HG02938 (cell line): ENCODE measurements around the gene SLC25A22.

Source experiments
- ATAC-seq: cut with Tn5 transposase; IDR thresholded peaks from one replicate; pipeline ENCODE4 v1.9.1; 2021; ENCODE audit warnings: mild to moderate bottlenecking, moderate library complexity; ENCODE audit not compliant: unreplicated experiment

The SLC25A22 gene

DNA sequence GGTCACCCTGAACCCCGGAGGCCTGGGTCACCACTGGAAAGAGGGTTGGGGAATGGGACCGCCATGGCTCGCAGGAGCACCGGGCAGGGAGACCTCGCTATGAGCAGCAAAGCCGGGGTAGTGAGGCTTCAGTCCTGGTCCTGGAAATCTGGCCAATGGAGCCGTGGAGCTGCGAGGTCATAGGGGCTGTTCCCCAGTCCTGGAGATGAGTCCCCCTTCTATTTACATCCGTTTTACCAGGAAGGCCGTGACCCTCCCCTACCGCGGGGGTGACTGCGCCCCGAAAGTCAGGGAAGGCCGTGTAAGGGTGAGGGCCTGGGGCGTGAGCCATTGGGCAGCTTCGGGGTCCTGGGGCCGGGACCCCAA is 6.5 kb upstream of the SLC25A22 start:
- ATAC-seq = no peak

DNA sequence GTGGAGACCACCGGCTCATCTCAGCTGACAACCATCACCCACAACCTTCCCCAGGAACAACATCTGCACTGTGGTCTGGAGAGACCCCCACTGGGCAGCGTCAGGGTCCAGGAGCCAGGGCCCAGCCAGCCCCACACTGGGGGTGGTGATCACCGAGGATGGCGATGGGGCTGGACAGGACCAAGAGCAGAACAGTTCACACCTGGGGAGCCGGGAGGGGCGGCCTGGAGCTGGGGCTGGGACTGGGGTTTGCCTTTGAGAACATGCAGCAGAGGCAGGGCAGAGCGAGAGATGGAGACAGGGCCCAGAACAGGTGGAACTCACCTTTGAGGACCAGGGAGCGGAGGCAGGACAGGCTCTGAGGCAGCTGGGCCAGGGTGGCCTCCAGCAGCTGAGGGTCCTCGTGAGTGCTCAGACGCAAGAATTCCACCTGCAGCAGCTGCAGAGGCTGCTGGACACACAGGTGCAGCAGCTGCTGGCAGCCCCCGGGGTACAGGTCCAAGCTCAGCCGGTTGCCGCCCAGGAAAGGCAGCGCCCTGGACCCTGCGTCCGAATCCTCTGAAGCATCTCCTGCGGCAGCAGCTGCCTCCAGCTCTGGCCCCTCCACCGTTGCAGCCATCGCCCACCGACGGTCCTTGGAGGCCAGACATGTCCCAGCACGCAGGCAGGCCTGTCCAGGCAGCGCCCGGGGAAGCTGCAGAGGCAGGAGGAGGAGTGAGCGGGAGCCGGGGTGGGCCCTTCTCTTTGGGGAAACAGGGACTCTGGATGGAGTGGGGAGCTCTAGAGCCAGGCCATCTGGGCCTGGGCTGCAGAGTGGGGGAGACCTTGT is 5.9 kb upstream of the SLC25A22 start:
- no peak for ATAC-seq

DNA sequence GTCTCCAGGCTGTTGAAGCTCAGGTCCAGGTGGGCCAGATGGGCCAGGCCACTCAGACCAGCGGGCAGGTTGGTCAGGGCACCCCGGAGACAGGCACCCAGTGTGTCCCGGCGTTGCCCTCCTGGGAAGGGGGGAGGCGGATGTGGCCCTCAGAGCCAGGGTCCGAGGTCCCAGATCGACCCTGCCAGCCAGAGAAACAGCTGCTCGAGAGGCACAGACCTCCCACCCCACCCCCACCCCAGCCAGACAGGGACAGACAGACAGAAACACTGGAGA is 5.3 kb upstream of the SLC25A22 start:
- no peak for ATAC-seq

- ATAC-seq = no peak
These were observed 4.8 kb upstream of the SLC25A22 start for GRCh38 chr11:802693-803466.

- no peak for ATAC-seq
These were observed 4.0 kb upstream of the SLC25A22 start for GRCh38 chr11:802018-802617.

GRCh38 chr11:801097-801780 is 3.2 kb upstream of the SLC25A22 start:
- ATAC-seq = no peak

DNA sequence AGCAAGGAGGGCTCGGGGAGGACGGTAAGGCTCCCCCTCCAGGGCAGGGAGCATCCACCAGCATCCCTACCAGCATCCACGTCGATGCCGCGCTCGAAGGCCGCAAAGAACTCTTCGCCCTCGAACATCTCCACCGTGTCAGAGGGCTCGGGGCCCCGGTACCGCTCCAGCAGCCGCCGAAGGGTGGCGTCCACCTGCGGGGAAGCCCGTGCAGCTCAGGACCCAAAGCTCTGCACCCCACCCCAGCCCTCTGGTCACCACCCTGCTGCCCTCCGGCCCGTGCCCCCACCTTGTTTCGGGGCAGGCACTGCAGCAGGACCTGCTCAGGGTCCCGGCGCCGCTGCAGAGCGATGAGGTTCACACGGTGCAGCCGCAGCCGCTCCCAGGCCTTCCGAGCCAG is 2.4 kb upstream of the SLC25A22 start:
- no peak for ATAC-seq

GRCh38 chr11:799641-800316 is 1.7 kb upstream of the SLC25A22 start:
- ATAC-seq = no peak

- ATAC-seq = peak; percentile 36
These were observed 587 bp downstream of the SLC25A22 start for GRCh38 chr11:797296-798092.

DNA sequence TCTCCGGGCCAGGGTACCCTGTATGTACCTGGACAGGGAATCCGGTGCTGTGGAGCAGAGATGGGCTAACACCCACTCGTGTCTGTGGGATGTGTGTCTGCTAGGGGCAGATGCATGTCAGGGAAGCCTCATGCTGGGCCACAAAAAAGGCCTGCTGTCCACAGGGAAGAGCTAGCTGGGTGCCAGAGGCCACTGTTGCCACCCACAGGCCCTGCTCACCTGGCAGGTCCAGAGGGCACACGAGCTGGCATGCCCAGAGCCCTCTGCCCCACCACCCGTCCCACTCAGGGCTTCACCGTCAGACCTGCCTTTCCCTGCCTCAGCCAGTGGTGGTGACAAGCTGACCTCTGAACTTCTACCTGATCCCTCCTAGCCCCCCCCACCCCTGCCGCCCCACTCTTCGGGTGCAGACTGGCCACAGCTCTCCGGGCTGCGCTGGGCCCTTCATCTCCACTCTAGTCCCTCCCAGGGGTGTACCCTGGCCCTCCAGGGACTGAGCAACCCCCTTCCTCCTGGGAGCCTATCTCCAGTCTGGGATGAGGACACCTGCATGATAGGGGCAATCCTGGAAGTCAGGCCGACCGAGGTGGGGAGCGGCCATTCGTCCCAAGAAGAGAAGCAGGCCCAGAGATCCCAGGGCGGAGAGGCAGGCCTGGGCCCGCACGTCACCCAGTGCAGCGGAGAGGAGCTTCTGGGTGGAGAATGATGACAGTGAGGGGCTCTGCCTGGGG is 1.4 kb downstream of the SLC25A22 start:
- no peak for ATAC-seq

GRCh38 chr11:795634-796564 is 2.2 kb downstream of the SLC25A22 start:
- ATAC-seq = no peak

GRCh38 chr11:794766-795633 is 3.1 kb downstream of the SLC25A22 start:
- no peak for ATAC-seq

- ATAC-seq = no peak
These were observed 3.9 kb downstream of the SLC25A22 start for GRCh38 chr11:794013-794765.

GRCh38 chr11:793556-793955 is 4.5 kb downstream of the SLC25A22 start:
- ATAC-seq = no peak

DNA sequence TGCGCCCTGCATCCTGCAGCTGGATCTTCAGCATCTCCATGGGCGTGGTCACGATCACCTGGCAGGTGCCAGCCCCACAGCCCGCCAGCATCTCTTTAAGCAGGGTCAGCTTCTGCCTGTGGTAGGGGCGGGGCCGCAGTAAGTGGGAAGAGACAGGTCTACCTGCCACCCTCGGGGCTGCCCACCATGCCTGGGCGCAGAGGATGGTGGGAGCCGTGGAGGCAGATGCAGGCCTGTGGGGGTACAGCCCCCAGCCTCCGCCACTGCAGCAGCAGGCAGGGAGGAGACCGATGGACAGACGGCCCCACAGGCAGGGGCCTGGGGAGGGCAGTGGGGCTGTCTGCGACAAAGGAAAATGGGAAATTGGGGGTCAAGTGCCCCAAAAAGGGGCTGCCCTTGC is 5.2 kb downstream of the SLC25A22 start:
- ATAC-seq = no peak

DNA sequence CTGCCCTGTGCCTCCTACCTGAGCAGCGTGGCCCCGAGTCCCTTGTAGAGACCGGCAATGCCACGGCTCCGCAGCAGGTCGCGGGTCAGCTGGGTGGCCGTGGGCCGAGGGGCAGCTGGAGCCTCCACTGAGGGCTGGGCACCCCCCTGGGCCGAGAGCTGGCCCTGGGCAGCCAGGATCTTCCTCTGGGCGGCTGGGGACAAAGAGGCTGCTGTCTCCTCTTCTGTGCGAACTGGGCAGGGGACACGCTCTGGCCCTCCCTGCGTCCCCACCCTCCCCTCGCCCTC is 5.6 kb downstream of the SLC25A22 start:
- no peak for ATAC-seq
